Adipose tissue (tissue), 3 donors: ENCODE data around the gene CAP1. TPM values are rescaled to one million over a fixed set of nuclear protein-coding genes. Genes with fewer than 3 reads are reported as not detected.
"Not testable (repeated sequence)": the region's sequence is repeated elsewhere in the genome, so short reads cannot be mapped to it uniquely, and the experiment has no call there.

Experiments
- H3K27ac ChIP-seq: one replicate; pipeline ENCODE4 v1.5.1; 2013; ENCODE audit warnings: low read depth, low read length
- WGBS, 3 donors: extraction: QIAGEN DNeasy Blood & Tissue Kit; methylation state at CpG; one replicate each; pipeline ENCODE4 v1.1.7; 2013; 5-methylcytosine and 5-hydroxymethylcytosine counted together
- polyA plus RNA-seq, 3 donors: library from polyadenylated mRNA; stranded (reverse); fragments of 200-250 nt; gene quantifications; one replicate each; pipeline ENCODE4 v1.2.3, GENCODE V29; 2013
- donor health status: healthy with polysubstance abuse.
- donor health status: Bipolar disorder and iron deficiency.
- donor health status: healthy.

CAP1 gene
- polyA plus RNA-seq, 3 donors: 55.2 to 196 (median 192) TPM

- H3K27ac ChIP-seq: no peak overlapping the region
- WGBS, 3 donors: 71 to 85% (median 72%) methylated on average over 6 of the region's 6 CpGs
Observed at GRCh38 chr1:40079774-40080400, 39.4 kb downstream of the CAP1 start.

DNA sequence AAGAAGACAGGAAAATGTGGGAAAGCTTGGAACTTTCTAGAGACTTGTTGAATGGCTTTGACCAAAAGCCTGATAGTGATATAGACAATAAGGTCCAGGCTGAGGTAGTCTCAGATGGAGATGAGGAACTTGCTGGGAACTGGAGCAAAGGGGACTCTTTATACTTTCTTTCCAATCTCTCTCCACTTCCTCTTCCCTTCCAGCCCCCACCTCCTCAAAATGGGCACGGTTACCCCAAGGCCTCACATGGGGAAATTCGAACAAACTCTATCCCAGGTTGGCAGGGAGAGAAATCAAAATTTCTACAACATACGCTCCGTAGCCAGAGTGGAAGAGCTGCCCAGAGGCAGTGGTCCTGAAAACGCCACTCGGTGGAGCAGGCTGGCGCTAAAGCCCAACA is 41.3 kb downstream of the CAP1 start:
- no peak overlapping the region for H3K27ac ChIP-seq
- WGBS, 3 donors: 48 to 72% (median 65%) methylated on average over 7 of the region's 7 CpGs

DNA sequence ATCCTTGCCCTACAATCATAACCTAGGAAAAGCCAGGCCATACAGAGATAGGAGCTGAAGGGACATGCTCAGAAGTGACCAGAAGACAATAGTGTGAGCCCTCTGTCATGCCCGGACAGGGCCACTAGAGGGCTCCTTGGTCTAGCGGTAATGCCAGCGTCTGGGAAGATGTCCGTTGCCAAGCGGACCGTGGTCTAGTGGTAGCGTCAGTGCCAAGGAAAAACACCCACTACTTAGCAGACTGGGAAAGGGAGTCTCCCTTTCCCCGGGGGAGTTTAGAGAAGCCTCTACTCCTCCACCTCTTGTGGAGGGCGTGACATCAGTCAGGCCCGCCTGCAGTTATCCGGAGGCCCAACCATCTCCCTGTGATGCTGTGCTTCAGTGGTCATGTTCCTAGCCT is 44.2 kb downstream of the CAP1 start:
- 22 to 32% (median 32%) methylated on average over 11 of the region's 11 CpGs for WGBS, 3 donors
- not testable (repeated sequence) for H3K27ac ChIP-seq

DNA sequence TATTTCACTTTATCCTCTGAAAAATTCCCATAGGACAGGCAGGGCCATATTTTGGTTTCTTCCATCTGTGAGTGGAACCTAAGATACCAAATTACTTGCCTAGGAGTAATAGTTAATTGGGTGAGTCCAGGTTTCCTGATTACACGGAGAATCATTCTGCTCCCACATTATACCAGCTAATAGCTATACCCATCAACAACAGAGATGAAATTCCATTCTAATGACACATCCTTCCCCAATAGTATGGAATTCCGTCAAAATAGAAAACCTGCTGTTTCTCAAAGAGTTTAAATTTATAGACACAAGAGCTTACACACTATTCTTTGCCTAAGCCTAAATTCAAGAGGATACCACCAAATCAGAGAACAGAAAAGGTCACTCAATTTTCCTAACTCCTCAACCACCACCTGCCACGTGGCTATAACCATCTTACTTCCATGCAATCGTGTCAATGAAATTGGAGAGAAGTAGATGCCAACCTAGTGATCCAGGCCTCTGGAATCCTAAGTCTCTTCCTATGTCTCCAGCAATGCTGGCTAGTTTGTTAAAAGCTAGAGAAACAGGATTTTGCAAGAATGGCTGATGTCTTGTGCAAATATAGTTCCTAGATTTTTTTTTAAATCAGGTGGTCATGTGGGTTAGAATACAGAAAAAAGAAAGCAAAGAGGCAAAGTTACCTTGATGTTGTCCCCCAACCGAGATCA is 50.3 kb downstream of the CAP1 start:
- 85 to 91% (median 90%) methylated on average over 5 of the region's 5 CpGs for WGBS, 3 donors
- H3K27ac ChIP-seq: no peak overlapping the region

DNA sequence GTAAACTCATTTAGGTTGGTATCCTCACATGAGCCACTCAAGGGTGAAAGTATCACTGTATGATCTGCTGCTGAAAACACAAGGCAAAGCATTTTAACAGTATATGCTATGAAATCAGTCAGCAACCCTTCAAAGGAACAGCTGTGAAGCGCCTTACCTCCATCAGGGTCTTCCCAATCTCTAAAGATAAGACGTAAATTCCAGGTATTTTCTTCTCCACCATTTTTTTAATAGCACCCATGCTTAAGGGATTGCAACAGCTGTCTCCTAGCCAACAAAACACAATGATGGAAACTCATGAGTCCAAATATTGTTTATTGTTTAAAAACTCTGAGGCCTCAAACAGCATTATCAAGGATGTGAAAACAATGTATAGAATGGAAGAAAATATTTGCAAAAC is 51.7 kb downstream of the CAP1 start:
- H3K27ac ChIP-seq: no peak overlapping the region
- WGBS, 3 donors: 90 to 92% (median 91%) methylated on average over 2 of the region's 2 CpGs

DNA sequence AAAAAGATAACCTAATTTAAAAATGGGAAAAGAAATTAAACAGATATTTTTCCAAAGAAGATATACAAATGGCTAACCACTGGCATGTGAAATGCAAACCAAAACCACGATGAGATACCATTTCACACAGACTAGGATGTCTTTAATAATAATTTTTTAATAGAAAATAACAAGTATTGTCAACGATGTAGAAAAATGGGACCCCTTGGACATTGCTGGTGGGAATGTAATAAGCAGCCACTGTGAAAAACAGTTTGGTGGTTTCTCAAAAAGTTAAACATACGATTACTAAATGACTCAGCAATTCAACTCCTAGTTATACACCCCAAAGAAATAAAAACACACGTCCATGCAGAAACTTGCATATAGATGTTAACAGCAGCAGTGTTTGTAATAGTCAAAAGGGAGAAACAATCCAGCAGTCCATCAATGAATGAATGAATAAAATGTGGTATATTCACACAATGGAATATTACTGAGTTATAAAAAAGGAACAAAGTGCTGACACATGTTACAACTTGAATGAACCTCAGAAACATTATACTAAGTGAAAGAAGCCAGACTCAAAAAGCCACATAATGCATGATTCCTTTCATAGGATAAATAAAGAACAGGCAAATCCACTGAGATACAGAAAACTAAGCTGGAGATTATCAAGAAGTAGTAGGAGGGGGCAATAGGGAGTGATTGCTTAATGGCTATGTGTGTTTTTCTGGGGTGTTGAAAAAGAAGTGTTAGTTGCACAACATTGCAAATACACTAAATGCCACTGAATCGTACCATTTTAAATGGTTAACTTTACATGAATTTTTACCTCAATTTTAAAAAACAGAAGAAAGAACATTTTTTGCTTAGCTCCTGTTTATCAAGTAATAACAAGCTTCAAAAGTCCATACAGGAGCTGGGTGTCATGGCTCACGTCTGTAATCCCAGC is 52.4 kb downstream of the CAP1 start:
- 56 to 75% (median 63%) methylated on average over 6 of the region's 6 CpGs for WGBS, 3 donors
- no peak overlapping the region for H3K27ac ChIP-seq

GRCh38 chr1:40094466-40095110 is 54.1 kb downstream of the CAP1 start:
- no peak overlapping the region for H3K27ac ChIP-seq
- 62 to 64% (median 63%) methylated on average over 4 of the region's 4 CpGs for WGBS, 3 donors

DNA sequence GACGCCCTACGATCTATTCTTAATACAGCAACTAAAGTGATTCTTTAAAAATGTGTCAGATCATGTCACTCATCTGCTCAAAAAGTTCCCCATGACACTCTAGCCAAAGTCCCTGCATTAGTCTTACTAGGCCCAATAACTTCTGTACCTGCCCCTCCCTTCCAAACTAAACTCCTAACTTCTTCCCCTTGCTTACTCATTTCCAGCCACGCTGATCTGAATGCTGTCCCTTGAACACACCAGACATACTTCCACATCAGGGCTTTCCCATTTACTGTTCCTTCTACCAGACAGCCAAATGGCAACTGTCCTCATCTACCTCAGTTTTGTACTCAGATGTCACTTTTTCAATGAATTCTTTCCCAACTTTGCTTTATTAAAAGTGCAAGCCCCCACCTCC is 55.3 kb downstream of the CAP1 start:
- WGBS, 3 donors: 87 to 100% (median 88%) methylated on average over 3 of the region's 3 CpGs
- no peak overlapping the region for H3K27ac ChIP-seq

- H3K27ac ChIP-seq: no peak overlapping the region
- WGBS, 3 donors: 10 to 12% (median 12%) methylated on average over 9 of the region's 9 CpGs
Observed at GRCh38 chr1:40096646-40096976, 56.1 kb downstream of the CAP1 start.

DNA sequence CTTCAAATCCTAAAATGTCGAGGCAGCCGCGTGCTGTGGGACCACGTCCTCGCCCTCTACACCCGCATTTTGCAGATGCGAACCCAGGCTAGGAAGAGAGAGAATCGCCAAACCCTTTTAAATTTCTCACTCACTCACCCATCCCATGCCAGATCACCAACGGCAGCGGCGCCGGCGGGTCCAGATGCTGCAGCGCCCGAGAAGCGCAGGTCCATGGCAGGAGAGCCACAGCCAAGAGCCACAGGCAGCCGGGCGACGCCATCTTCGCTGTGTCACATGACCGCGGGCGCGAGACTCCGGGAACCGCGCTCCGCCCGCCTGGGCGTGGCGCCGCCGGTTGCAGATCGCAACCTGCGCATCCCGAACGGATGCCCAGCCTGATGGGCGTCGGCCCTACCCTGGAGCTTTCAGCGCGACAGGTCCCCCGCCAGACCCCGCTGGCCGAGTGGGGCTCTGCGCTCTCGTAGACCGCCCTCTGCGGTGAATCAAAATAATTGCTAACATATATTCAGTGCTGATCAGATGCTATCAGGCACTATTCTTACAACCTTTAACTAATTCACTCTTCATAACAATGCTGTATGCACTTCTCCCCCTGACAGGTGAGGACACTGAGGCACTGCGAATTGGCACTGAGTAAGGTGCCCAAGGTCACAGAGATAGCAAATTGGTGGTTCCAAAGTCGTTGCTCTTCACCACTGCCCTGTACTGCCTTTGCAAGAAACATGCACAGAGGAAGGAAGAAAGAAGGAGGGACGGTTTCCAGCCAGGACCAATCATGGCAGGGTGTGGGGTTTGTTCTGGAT is 56.7 kb downstream of the CAP1 start, which contains the start of gene PPT1:
PPT1 (minus strand) TSS at position 276 of the 806 bp plus-strand sequence; CDS start at position 262, 14 bp downstream.
- no peak within 1 kb of the TSS for H3K27ac ChIP-seq
- 0 to 1% (median 0%) methylated on average over 51 of the region's 51 CpGs for WGBS, 3 donors

DNA sequence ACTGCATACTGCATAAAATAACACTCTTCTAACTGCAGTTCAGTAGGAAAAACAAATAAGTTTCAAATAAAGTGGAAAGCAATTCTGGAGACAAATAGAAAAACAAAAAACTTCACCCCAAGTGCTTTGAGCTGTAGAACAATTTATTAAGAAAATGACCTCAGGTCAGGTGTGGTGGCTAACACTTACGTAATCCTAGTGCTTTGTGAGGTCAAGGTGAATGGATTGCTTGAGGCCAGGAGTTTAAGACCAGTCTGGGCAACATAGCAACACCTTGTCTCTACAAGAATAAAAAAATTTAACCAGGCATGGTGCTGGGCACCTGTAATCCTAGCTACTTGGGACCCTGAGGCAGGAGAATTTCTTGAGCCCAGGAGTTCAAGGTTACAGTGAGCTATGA is 61.5 kb downstream of the CAP1 start:
- 65 to 87% (median 74%) methylated on average over 1 of the region's 1 CpG for WGBS, 3 donors
- H3K27ac ChIP-seq: no peak overlapping the region

DNA sequence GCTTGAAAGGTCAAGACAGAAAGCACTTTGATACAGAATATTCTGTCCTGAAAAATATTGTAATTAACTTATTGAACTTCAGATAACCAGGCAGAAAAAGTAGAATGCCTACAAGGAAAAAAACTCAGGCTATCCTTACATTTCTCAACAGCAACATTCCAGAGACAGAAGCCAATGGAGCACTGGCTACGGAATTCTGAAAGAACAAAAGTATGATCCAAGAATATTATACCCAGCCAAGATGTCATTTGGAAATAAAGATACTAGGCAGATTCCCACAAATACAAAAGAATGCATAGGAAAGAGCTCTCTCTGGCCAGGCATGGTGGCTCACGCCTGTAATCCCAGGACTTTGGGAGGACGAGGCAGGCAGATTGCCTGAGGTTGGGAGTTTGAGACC is 62.4 kb downstream of the CAP1 start:
- no peak overlapping the region for H3K27ac ChIP-seq
- WGBS, 3 donors: 88% methylated on average over 3 of the region's 3 CpGs

DNA sequence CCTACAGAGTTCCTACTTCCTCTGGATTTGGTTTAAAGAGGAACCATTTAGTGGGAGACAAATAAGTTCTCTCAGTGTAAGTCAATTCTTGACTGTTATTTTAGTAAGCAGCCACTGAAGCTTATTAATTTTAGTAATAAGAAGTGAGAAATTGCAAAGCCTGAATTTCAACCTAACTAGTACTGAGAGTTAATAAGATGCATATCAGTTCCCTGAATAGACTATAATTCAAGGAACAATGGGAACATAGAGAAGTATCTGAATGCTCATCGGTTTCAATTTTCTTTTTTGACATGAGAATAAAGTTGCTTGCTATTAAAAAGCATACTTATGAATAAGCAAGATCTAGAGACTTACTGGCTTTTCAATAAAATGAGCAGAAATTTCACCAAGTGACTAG is 64.5 kb downstream of the CAP1 start:
- 77 to 93% (median 87%) methylated on average over 1 of the region's 1 CpG for WGBS, 3 donors
- H3K27ac ChIP-seq: no peak overlapping the region

DNA sequence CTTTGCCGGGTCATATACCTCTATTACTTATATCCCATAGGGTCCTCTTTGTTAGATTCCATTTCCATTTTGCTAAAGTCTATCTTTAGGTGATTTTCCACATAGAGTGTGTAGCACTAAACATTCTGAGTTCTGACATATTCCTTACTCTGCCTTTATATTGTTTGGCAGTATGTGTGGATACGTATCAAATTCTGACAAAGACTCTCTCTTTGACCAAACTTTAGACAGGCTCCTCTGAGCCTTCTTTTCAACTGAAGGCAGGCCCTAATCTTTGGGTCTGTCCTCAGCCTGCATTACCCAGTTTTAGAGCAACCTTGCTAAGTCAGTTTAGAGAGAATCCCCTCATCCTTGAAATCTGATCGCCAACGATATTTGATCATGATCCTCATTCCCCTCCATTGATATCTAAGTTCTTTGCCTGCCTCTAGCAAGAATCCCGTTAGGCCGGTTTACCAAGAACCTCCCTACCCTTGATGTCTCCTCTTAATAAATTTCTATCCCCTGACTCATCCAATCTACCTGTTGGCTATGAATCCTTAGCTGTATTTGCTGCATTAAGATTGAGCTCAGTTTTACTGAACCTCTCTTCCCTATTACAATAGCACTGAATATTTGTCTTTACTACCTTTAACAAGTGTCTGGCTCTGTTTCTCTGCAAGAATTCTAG is 66.9 kb downstream of the CAP1 start:
- 73 to 90% (median 88%) methylated on average over 6 of the region's 6 CpGs for WGBS, 3 donors

DNA sequence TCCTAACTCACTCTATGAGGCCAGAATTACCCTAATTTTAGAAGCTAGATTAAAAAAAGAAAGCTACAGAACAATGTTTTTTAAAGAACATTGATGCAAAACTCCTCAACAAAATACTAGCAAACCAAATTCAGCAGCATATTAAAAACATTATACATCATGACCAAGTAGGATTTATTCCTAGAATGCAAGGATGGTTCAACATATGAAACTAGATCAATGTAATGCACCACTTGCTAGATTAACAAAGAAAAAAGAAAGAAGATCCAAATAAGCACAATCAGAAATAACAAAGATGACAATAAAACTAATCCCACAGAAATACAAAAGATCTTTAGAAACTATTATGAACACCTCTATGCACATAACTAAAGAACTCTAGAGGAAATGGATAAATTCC is 69.9 kb downstream of the CAP1 start:
- no peak overlapping the region for H3K27ac ChIP-seq

More for the DNA sequence above, 66.9 kb downstream of the CAP1 start:
- no peak overlapping the region for H3K27ac ChIP-seq

GRCh38 chr1:40114400-40114799 is 73.9 kb downstream of the CAP1 start:
- 84 to 91% (median 89%) methylated on average over 3 of the region's 3 CpGs for WGBS, 3 donors

DNA sequence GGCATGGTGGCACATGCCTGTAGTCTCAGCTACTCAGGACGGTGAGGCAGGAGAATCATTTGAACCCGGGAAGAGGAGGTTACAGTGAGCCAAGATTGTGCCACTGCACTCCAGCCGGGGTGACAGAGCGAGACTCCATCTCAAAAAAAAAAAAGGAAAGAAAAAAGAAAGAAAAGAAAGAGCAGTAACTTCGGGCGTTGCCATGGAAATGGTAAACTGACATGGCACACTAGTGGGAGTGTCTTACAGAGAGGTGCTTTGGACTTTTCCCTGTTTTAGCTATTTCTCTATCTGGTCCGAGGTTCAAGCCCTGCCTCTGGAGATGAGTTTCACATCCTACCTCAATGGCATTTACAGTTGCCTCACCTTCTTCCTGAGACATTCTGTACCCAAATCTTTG is 79.6 kb downstream of the CAP1 start:
- no peak overlapping the region for H3K27ac ChIP-seq
- WGBS, 3 donors: 83 to 88% (median 86%) methylated on average over 6 to 7 of the region's 7 CpGs

More at GRCh38 chr1:40114400-40114799, 73.9 kb downstream of the CAP1 start:
- no peak overlapping the region for H3K27ac ChIP-seq
